Activated CD8-positive, alpha-beta T cell treated with anti-CD3 and anti-CD28 coated beads, Interleukin-2, amount 10 ng/mL, durations not matched to agents 7 days and 5 days (primary cell): ENCODE data around the gene AAK1. TPM values are rescaled to one million over a fixed set of nuclear protein-coding genes. Genes with fewer than 3 reads are reported as not detected.

Experiments used
- ATAC-seq: fragments of 150-1000 bp; cut with Tn5 transposase; one replicate; pipeline ENCODE4 v1.10.0; 2021; ENCODE audit warnings: moderate library complexity
- CTCF ChIA-PET: fragments of 350-600 bp; sonication (Branson Sonifier 250); formaldehyde crosslinking; loops from one replicate; lab custom pipeline; 2021; ENCODE audit warnings: antibody characterized with exemption; lab: Charles Lee
- POLR2A ChIA-PET: fragments of 350-600 bp; sonication (Branson Sonifier 250); formaldehyde crosslinking; loops from one replicate; lab custom pipeline; 2021; ENCODE audit warnings: antibody characterized with exemption; lab: Charles Lee
- DNase-seq: peaks from one replicate; pipeline ENCODE4 v3.0.0-alpha.2; 2020
- H3K27ac Mint-ChIP-seq: one replicate; pipeline ENCODE4 v1.8.0; 2021; ENCODE audit warnings: mild to moderate bottlenecking, mixed read lengths
- H3K27me3 Mint-ChIP-seq: one replicate; pipeline ENCODE4 v1.8.0; 2021; ENCODE audit warnings: low read depth, mixed read lengths
- H3K36me3 Mint-ChIP-seq: one replicate; pipeline ENCODE4 v1.8.0; 2021; ENCODE audit warnings: low read depth, mixed read lengths
- H3K4me1 Mint-ChIP-seq: one replicate; pipeline ENCODE4 v1.8.0; 2021; ENCODE audit warnings: low read depth, mixed read lengths
- H3K4me3 Mint-ChIP-seq: one replicate; pipeline ENCODE4 v1.8.0; 2021; ENCODE audit warnings: mild to moderate bottlenecking, mixed read lengths
- H3K9me3 Mint-ChIP-seq: one replicate; pipeline ENCODE4 v1.8.0; 2022; ENCODE audit warnings: mixed read lengths; ENCODE audit not compliant: insufficient read depth
- total RNA-seq, 2 experiments: library from RNA; stranded (reverse); gene quantifications; one replicate each; pipeline ENCODE4 v1.2.3, GENCODE V29; 2021

Gene AAK1
- total RNA-seq, 2 experiments from 2014 or later, result 105 to 107 TPM

- Mint-ChIP-seq H3K9me3 (no peaks in the 10 kb centered on the region), H3K27ac (no peak overlapping the region), H3K4me1 (peaks cover 87% of the 10 kb centered on the region), H3K4me3 (no peak overlapping the region), H3K36me3 (peaks cover 48% of the 10 kb centered on the region), H3K27me3 (no peaks in the 10 kb centered on the region)
- peak; percentile 25 for ATAC-seq
- DNase-seq, result no peak
- POLR2A ChIA-PET, result interaction anchor here (0.9 to 1.1 kb wide), 2 partner anchors 27 to 45 kb away, joined by 3 to 4 read pairs; no protein-coding TSS in a partner anchor
- CTCF ChIA-PET, result interaction anchor here (0.9 to 1.5 kb wide), 4 partner anchors 14 to 124 kb away, joined by 3 to 5 read pairs (median 4); no protein-coding TSS in a partner anchor
These were observed 42.3 kb downstream of the AAK1 start for GRCh38 chr2:69601179-69601612.

GRCh38 chr2:69600425-69600824 is 43.1 kb downstream of the AAK1 start:
- H3K36me3 Mint-ChIP-seq, result peaks cover 45% of the 10 kb centered on the region
- no peaks in the 10 kb centered on the region for H3K27me3 Mint-ChIP-seq
- H3K27ac Mint-ChIP-seq, result peak overlapping the region; percentile 66
- no peak overlapping the region for H3K4me3 Mint-ChIP-seq
- ChIA-PET POLR2A (interaction anchor here (0.9 to 1.1 kb wide), 2 partner anchors 28 to 46 kb away, joined by 3 to 4 read pairs; no protein-coding TSS in a partner anchor), CTCF (interaction anchor here (0.9 to 1.5 kb wide), 4 partner anchors 15 to 40 kb away, joined by 3 to 5 read pairs (median 4); no protein-coding TSS in a partner anchor)
- DNase-seq (peak; percentile 41), ATAC-seq (peak; percentile 45)
- no peaks in the 10 kb centered on the region for H3K9me3 Mint-ChIP-seq
- peaks cover 84% of the 10 kb centered on the region for H3K4me1 Mint-ChIP-seq

DNA sequence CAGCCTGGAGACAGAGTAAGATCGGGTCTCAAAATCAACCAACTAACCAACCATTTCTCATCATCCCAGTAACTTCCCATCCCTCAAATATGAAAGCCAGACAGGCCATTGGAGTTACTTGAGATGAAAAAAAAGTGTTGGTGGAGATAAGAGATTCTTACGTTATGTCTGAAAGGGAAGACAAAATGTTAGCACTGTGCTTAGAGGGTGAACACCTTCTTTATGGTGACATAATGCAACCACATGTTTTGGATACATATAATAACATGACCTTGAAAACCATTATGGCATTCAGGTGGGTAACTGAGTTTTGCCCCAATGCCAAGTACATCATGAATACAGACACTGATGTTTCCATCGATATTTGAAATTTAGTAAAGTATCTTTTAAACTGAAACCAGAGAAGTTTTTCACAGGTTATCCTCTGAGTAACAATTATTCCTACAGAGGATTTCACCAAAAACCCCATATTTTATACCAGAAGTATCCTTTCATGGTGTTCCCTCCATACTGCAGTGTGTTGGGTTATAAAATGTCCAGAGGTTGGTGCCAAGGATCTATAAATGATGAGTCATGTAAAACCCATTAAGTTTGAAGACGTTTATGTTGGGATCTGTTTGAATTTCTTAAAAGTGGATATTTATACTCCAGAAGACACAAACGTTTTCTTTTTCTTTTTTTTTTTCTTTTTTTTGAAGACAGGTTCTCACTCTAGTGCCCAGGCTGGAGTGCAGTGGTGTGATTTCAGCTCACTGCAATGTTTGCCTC is 45.5 kb downstream of the AAK1 start:
- Mint-ChIP-seq H3K27me3 (no peaks in the 10 kb centered on the region), H3K4me3 (no peak overlapping the region), H3K27ac (no peak overlapping the region), H3K9me3 (no peaks in the 10 kb centered on the region), H3K4me1 (peaks cover 77% of the 10 kb centered on the region), H3K36me3 (peaks cover 44% of the 10 kb centered on the region)
- CTCF ChIA-PET, result interaction anchor here (1.0 to 2.4 kb wide), 6 partner anchors 10 to 117 kb away, joined by 3 to 6 read pairs (median 3); no protein-coding TSS in a partner anchor
- DNase-seq (no peak), ATAC-seq (no peak)
- POLR2A ChIA-PET, result interaction anchor here (0.6 to 2.4 kb wide), 2 partner anchors 46 to 489 kb away, joined by 4 to 5 read pairs; no protein-coding TSS in a partner anchor

DNA sequence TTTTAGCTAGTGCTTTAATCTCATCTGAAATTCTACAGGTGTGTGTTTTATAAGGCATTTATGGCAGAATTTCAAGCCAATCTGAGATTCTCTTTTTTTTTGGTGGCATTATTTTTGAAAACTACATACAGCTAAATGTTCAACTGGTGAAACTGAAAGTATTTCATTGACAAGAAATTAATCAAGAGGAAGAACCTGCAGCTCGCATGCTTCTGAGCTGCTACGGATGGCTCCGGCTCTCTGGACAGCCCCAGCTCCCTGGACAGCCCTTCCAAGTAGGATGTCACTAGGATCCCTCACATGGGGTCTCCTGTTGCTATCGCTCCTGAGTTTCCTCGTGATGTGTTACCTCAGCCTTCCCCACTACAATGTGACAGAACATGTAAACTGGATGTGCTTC is 46.4 kb downstream of the AAK1 start:
- Mint-ChIP-seq H3K4me1 (peaks cover 78% of the 10 kb centered on the region), H3K27ac (peak overlapping the region; percentile 39), H3K4me3 (peak overlapping the region; percentile 8), H3K9me3 (no peaks in the 10 kb centered on the region), H3K27me3 (no peaks in the 10 kb centered on the region), H3K36me3 (peaks cover 45% of the 10 kb centered on the region)
- no peak for ATAC-seq
- no peak for DNase-seq
- CTCF ChIA-PET, result interaction anchor here (0.6 to 4.6 kb wide), 11 partner anchors 9 to 706 kb away, joined by 3 to 34 read pairs (median 3); no protein-coding TSS in a partner anchor
- POLR2A ChIA-PET, result interaction anchor here (0.7 to 2.4 kb wide), 3 partner anchors 14 to 47 kb away, joined by 3 to 5 read pairs (median 3); no protein-coding TSS in a partner anchor

DNA sequence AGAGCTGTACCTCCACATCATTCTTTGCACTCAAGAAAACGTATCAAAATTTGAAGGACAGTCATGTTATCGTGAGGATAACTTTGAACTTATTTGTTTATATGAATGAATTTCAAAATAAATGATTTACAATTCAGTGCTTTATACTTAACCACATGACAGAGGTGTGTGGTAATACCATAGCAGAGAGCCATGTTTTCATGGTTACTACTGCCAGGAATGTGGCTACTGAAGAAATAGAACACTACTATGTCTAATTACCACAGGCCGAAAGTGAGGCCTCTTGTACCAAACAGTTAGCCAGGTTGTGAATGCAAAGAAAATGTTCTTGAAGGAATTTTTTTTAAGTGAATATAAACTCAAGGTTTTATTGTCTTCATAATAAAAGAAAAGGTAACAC is 49.2 kb downstream of the AAK1 start:
- Mint-ChIP-seq H3K4me1 (peaks cover 72% of the 10 kb centered on the region), H3K27me3 (no peaks in the 10 kb centered on the region), H3K4me3 (no peak overlapping the region), H3K9me3 (no peaks in the 10 kb centered on the region), H3K27ac (no peak overlapping the region), H3K36me3 (peaks cover 29% of the 10 kb centered on the region)
- ChIA-PET POLR2A (interaction anchor here (1.0 kb wide), 1 partner anchor 27 kb away, joined by 3 read pairs; no protein-coding TSS in a partner anchor), CTCF (interaction anchor here (0.8 to 4.6 kb wide), 4 partner anchors 11 to 131 kb away, joined by 3 to 34 read pairs (median 3); no protein-coding TSS in a partner anchor)
- no peak for DNase-seq
- no peak for ATAC-seq

DNA sequence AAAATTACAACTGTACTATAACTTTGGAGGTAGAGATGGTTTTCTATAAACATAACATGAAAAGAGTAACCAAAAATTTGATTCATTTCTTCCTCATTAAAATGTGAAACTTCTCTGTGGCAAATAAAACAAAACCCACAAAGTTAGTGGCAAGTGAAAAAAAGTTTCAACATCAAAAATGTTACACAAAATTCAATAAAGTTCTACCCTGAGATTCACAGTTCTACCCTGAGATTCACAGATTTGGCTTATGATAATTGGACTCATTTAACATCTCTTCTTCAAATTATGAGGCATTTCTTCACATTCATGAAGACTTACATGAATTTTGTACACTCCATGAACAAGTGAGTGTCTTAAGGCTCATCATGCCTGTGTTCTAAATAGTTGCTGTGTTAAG is 51.0 kb downstream of the AAK1 start:
- Mint-ChIP-seq H3K4me3 (no peak overlapping the region), H3K36me3 (peaks cover 28% of the 10 kb centered on the region), H3K27me3 (no peaks in the 10 kb centered on the region), H3K27ac (no peak overlapping the region), H3K4me1 (peaks cover 75% of the 10 kb centered on the region), H3K9me3 (no peaks in the 10 kb centered on the region)
- ATAC-seq (no peak), DNase-seq (no peak)
- ChIA-PET CTCF (no interaction called here), POLR2A (no interaction called here)

DNA sequence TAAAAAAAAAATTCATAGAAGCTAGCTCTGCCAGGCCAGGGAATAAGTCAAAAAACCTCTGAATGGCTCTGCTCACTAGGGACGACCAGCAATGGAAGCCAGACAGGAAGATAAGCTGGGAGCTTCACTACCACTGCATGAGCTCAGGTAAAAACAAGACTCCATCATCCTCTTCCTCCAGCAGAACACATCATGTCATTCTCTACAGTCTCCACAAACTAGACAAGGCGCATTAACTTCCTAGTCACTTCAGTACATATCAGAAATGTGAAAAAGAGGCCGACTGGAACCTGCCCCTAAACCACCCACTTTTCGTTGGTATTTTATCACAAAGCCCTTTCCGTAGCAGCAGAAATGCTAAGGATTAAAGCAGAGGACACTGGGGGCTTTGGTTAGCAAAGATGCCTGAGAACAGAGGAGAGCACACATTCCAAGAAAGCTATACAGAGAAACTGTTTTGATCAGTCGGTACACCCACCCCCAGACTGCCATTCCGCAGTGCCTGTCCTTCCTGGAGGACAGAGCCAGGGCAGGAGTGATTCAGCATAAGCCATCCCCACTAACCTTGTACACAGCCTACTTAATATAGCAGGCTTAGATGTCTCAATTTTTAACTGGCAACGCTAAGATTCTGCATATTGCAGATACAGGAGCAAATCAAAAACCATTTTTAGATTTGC is 53.4 kb downstream of the AAK1 start:
- DNase-seq (no peak), ATAC-seq (peak; percentile 40)
- POLR2A ChIA-PET, result interaction anchor here (0.7 kb wide), 1 partner anchor 32 kb away, joined by 3 read pairs; no protein-coding TSS in a partner anchor

DNA sequence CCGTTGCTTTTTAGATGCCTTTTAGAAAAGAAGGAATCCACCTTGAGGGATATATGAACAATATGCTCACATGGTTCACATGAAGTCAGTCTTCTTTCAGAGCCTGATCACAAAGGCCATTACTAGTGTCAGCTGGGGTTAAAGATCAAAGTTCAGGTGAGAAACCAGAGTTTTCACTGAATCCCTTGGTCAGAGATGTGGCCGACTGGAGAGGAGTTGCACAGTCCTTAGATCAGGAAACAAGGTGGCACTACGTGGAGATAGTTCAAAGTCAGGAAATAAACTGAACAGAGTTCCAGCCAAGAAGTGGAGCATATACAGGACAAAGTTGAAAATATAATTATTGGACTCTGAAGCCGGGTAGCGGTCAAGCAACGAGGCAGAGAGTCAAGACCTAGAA is 54.6 kb downstream of the AAK1 start:
- Mint-ChIP-seq H3K4me3 (no peak overlapping the region), H3K27me3 (no peaks in the 10 kb centered on the region), H3K9me3 (no peaks in the 10 kb centered on the region), H3K4me1 (peaks cover 76% of the 10 kb centered on the region), H3K36me3 (peaks cover 27% of the 10 kb centered on the region), H3K27ac (peak overlapping the region; percentile 3)
- CTCF ChIA-PET, result interaction anchor here (1.1 to 13.7 kb wide), 3 partner anchors 8 to 124 kb away, joined by 4 to 219 read pairs (median 6); no protein-coding TSS in a partner anchor
- ATAC-seq (no peak), DNase-seq (no peak)
- POLR2A ChIA-PET, result no interaction called here

More for the DNA sequence above, 53.4 kb downstream of the AAK1 start:
- no peak overlapping the region for H3K4me3 Mint-ChIP-seq
- H3K9me3 Mint-ChIP-seq, result no peaks in the 10 kb centered on the region
- peaks cover 26% of the 10 kb centered on the region for H3K36me3 Mint-ChIP-seq
- peaks cover 73% of the 10 kb centered on the region for H3K4me1 Mint-ChIP-seq
- peak overlapping the region; percentile 4 for H3K27ac Mint-ChIP-seq
- H3K27me3 Mint-ChIP-seq, result no peaks in the 10 kb centered on the region
- CTCF ChIA-PET, result interaction anchor here (1.5 to 13.7 kb wide), 2 partner anchors 22 to 135 kb away, joined by 3 to 219 read pairs; no protein-coding TSS in a partner anchor

- Mint-ChIP-seq H3K36me3 (peaks cover 25% of the 10 kb centered on the region), H3K4me3 (no peak overlapping the region), H3K27me3 (no peaks in the 10 kb centered on the region), H3K4me1 (peaks cover 77% of the 10 kb centered on the region), H3K9me3 (no peaks in the 10 kb centered on the region), H3K27ac (peak overlapping the region; percentile 3)
- no peak for ATAC-seq
- DNase-seq, result no peak
- ChIA-PET CTCF (interaction anchor here (1.1 to 13.7 kb wide), 4 partner anchors 8 to 125 kb away, joined by 3 to 219 read pairs (median 5); no protein-coding TSS in a partner anchor), POLR2A (no interaction called here)
These were observed 55.1 kb downstream of the AAK1 start for GRCh38 chr2:69588403-69588802.

DNA sequence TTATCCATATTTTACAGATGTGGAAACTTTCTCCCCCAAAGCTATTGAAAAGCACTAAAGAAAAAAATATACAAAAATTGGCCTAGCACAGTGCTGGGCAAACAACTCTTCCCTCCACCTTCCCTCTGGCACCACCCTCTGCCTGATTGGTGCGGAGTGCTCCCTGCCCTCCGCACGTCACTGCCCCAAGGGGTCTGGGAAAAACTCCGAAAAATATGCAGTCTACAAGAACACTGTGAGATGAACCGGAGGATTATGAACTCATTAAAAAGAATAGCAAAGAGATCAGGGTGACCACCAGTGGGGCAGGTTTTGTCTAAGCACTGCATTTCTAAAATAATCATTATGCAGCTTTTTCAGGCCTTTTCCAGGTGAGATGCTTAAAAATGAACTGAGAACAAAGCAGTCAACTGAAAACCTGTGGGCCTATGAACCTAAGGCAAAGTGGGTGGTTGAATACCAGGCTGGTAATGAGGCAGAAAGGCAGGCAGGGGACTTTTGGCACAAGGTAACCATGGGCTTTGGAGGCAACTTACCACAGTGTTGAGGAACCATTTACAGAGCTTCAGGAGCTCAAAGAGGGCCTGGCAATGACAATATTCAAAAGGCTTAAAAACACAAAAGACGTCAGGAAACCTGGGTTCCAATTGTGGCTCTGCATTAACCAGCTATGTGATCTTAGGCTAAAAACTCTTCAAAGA is 57.5 kb downstream of the AAK1 start:
- Mint-ChIP-seq H3K27me3 (no peaks in the 10 kb centered on the region), H3K27ac (peak overlapping the region; percentile 27), H3K4me3 (no peak overlapping the region), H3K36me3 (peaks cover 25% of the 10 kb centered on the region), H3K4me1 (peaks cover 83% of the 10 kb centered on the region), H3K9me3 (no peaks in the 10 kb centered on the region)
- no peak for ATAC-seq
- POLR2A ChIA-PET, result no interaction called here
- no peak for DNase-seq
- CTCF ChIA-PET, result interaction anchor here (1.0 to 13.7 kb wide), 6 partner anchors 11 to 128 kb away, joined by 3 to 219 read pairs (median 4); no protein-coding TSS in a partner anchor
